Brain microvascular endothelial cell (primary cell): ENCODE results near the gene EIF5.
A peak's percentile ranks its signal among the peaks of the same experiment; 100 is the strongest.

Experiments
- DNase-seq: peaks from one replicate; pipeline ENCODE4 v3.0.0-alpha.2; 2020
- H3K27ac ChIP-seq: fragments of 250-450 bp; sonication (Bioruptor Pico); 2 replicates; pipeline ENCODE4 v1.5.1; 2020; ENCODE audit warnings: mild to moderate bottlenecking, moderate library complexity
- H3K27me3 ChIP-seq: fragments of 250-450 bp; sonication (Bioruptor Pico); replicated peaks from 2 replicates; pipeline ENCODE4 v1.5.1; 2020; ENCODE audit warnings: mild to moderate bottlenecking
- H3K36me3 ChIP-seq: fragments of 250-450 bp; sonication (Bioruptor Pico); replicated peaks from 2 replicates; pipeline ENCODE4 v1.5.1; 2020; ENCODE audit warnings: mild to moderate bottlenecking
- H3K4me3 ChIP-seq: 2 replicates; pipeline ENCODE4 v1.5.1; 2011; ENCODE audit warnings: low read depth, mild to moderate bottlenecking, control low read depth, low read length, moderate library complexity
- in situ Hi-C: cut with HindIII; loops from 2 replicates; pipeline ENCODE4 v1.10.0; 2017; ENCODE audit warnings: low sequenced_read_pairs, low pct_ligation_motif_present
- TF ChIP-seq, protein P1 (sequence below): IDR thresholded peaks from 2 replicates; pipeline ENCODE4 v1.5.1; 2011; ENCODE audit warnings: low read depth, mild to moderate bottlenecking, moderate library complexity, low read length, control low read depth, inconsistent platforms; ENCODE audit errors: missing control alignments

The EIF5 gene

DNA sequence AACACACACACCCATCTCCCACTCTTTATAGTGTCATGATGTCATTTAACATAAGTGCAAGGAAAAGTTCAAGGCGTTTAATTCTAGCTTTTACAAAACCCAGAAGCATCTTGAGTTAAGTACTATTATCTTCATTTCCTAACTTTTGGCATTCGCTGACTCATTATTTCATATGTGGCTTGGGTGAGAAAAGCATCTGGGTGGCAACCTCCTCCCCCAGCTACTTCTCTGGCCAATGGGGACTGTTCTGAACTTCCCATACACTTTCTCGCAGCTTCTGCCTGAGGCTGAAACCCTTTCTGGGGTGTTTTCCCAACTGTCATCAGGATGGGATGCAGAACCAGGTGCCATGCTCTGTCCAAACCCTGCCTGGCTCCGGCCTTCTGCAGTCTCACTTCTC is 48.3 kb downstream of the EIF5 start:
- Histone ChIP-seq H3K27ac (no peak overlapping the region), H3K36me3 (no peaks in the 10 kb centered on the region), H3K27me3 (no peaks in the 10 kb centered on the region), H3K4me3 (no peak overlapping the region)
- TF ChIP-seq, protein P1, sequence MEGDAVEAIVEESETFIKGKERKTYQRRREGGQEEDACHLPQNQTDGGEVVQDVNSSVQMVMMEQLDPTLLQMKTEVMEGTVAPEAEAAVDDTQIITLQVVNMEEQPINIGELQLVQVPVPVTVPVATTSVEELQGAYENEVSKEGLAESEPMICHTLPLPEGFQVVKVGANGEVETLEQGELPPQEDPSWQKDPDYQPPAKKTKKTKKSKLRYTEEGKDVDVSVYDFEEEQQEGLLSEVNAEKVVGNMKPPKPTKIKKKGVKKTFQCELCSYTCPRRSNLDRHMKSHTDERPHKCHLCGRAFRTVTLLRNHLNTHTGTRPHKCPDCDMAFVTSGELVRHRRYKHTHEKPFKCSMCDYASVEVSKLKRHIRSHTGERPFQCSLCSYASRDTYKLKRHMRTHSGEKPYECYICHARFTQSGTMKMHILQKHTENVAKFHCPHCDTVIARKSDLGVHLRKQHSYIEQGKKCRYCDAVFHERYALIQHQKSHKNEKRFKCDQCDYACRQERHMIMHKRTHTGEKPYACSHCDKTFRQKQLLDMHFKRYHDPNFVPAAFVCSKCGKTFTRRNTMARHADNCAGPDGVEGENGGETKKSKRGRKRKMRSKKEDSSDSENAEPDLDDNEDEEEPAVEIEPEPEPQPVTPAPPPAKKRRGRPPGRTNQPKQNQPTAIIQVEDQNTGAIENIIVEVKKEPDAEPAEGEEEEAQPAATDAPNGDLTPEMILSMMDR: no peak
- in situ Hi-C loops: no loop called here
- DNase-seq: peak; percentile 39

DNA sequence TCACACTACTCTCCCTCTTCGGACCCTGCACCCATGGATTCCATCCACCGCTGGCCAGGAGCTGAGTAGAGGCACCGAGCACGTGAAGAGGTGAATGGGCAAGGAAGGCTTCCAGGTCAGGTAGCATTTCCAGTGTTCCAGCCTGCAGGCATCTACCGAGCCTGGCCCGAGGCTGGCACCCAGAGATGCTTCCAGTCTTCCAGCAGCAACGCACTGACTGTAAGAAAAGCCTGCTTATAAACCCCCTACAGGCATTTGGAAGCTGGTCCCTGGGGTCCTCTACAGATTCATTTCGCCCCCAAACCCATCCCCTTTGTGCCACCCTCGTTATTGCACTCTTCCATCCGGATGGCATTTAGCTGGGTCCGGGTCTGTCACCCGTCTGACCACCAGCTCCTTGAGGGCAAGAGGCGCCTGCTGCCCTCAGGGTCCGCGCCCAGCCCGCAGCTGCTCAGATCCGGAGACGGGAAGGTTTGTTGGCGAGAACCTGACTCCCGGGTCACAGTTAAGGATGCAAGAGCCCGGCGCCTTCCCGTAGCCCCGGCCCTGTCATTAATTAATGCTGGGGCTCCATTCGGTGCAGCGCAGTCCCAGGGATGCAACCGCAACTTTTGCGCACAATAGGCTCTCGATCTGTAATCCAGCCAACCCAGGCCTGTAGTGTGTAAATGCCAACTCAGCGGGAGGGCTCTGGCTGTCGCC is 50.6 kb downstream of the EIF5 start:
- peak overlapping the region; percentile 86 for H3K27ac ChIP-seq
- H3K4me3 ChIP-seq: peak overlapping the region; percentile 99
- H3K36me3 ChIP-seq: no peaks in the 10 kb centered on the region
- DNase-seq: no peak
- in situ Hi-C loops: no loop called here
- H3K27me3 ChIP-seq: no peaks in the 10 kb centered on the region
- TF ChIP-seq, protein P1: no peak

DNA sequence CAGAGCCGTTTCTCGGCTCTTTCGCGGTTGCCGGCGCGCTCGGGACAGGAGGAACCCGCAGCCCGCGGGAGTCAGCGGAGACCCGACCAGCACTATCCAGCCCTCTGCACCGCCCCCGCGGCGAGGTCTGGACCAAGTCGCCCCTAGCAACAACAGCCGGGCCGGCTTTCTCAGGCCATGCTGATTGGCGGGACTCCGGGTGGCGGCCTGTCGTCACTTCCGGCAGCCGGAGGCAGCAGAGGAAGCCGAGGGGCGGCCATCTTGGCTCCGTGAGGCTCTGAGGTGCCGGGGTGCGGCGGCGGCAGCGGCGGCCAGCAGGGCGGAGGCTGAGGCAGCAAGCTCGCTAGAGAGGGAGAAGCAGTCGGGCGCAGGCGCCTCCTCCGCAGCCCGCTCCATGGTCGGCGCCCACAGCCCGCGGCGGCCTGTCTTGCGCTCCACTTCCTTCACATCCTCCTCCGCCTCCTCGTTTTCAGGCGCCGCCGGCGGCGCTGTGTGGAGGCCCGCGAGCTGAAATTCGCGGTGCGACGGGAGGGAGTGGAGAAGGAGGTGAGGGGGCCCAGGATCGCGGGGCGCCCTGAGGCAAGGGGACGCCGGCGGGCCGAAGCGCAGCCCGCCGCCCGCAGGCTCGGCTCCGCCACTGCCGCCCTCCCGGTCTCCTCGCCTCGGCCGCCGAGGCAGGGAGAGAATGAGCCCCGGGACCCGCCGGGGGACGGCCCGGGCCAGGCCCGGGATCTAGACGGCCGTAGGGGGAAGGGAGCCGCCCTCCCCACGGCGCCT is 51.3 kb downstream of the EIF5 start, which contains the start of gene MARK3:
Gene MARK3 (plus strand): TSS at position 264 of the 777 bp plus-strand sequence. CDS start 615 bp downstream, outside the sequence.
- Histone ChIP-seq H3K27me3 (no peaks in the 10 kb centered on the region), H3K4me3 (peak within 1 kb of the TSS; percentile 99), H3K27ac (peak within 1 kb of the TSS; percentile 86), H3K36me3 (no peaks in the 10 kb centered on the region)
- TF ChIP-seq, protein P1: peak; percentile 11
- in situ Hi-C loops: no loop called here
- peak; percentile 96 for DNase-seq

DNA sequence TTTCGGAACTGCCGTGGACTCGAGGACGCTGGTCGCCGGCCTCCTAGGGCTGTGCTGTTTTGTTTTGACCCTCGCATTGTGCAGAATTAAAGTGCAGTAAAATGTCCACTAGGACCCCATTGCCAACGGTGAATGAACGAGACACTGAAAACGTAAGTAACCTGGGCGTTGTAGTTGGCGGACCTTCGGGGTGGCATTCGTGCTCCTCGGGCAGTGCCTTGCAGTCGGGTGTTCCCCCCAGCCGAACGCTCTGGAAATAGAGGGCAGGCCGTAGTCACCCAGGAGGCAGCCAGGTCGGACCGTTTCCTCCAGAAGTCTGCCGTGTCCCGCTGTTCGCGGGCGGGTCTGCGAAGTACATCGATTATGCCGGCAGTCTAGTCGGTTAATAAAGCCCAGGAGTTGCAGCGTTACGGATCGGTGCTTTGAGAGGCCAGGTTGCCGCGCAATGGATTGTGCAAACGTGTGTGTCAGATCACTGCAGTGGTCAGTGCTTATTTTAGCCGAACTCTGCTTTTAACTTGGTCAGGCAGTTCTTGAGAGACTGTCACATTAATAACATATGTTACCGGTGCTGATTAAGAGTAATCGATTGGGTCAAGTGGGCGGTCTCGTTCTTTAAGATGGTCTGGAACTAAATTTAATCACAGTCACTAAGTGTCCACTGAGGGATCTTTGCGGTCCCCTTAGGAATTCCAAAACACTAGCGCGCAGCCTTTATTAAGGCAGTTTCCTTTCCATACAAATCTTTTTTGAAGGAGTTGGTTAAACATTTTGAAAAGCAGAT is 52.1 kb downstream of the EIF5 start:
- DNase-seq: no peak
- peak overlapping the region; percentile 86 for H3K27ac ChIP-seq
- in situ Hi-C loops: no loop called here

DNA sequence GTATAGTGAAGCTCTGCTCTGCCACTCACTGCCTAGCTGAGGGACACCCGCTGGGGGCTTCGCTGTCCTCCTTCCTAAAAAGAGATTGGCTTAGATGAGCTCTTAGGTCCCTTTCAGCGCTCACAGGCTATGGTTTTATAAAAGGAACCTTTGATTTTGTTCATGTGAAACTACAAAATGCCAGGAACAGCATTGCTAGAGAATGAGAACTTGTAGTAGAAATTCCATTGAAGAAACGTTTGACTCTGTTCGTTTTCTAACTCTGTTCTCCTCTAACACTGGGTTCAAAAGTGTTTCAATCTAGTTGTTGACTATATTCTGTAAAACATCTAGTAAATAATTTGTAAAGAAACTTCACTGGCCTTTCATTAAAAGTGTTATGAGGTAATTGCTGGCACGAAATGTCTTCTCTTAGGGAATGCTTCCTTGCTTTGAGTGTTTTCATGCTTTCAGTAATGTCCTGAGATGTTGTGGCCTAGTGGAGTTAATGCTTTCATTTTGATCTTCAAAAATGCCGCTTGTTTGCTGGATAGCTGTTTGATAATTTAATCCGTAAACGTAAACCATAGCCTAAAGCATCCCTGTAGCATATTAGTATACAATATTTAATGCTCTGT is 52.8 kb downstream of the EIF5 start:
- DNase-seq: no peak
- H3K27me3 ChIP-seq: no peaks in the 10 kb centered on the region
- in situ Hi-C loops: no loop called here

More for the DNA sequence above, 52.1 kb downstream of the EIF5 start:
- Histone ChIP-seq H3K4me3 (peak overlapping the region; percentile 99), H3K27me3 (no peaks in the 10 kb centered on the region), H3K36me3 (no peaks in the 10 kb centered on the region)
- TF ChIP-seq, protein P1: no peak

More for the DNA sequence above, 52.8 kb downstream of the EIF5 start:
- Histone ChIP-seq H3K36me3 (no peaks in the 10 kb centered on the region), H3K4me3 (peak overlapping the region; percentile 99), H3K27ac (no peak overlapping the region)
- TF ChIP-seq, protein P1: no peak
